RWPE1 (cell line): ENCODE results near the gene EPHB1.

Experiments used
- CTCF ChIA-PET: fragments of 350-600 bp; sonication (Branson Sonifier 250); formaldehyde crosslinking; extraction: SDS; loops from one replicate; lab custom pipeline; 2021; lab: Yijun Ruan, JAX
- POLR2A ChIA-PET: fragments of 400-600 bp; formaldehyde crosslinking; extraction: SDS; loops from one replicate; lab custom pipeline; 2020; ENCODE audit warnings: antibody characterized with exemption; ENCODE audit not compliant: low non-redundant PET; lab: Yijun Ruan, JAX
- DNase-seq: peaks from one replicate; pipeline ENCODE4 v3.0.0; 2012; ENCODE audit warnings: low spot score
- H3K27ac ChIP-seq: fragments of 450-650 bp; 2 replicates; pipeline ENCODE4 v1.5.1; 2017
- TF ChIP-seq, protein P1 (sequence below): fragments of 450-650 bp; conservative IDR thresholded peaks from 2 replicates; pipeline ENCODE4 v1.5.1; 2017; ENCODE audit warnings: low read depth, mild to moderate bottlenecking

EPHB1 gene

DNA sequence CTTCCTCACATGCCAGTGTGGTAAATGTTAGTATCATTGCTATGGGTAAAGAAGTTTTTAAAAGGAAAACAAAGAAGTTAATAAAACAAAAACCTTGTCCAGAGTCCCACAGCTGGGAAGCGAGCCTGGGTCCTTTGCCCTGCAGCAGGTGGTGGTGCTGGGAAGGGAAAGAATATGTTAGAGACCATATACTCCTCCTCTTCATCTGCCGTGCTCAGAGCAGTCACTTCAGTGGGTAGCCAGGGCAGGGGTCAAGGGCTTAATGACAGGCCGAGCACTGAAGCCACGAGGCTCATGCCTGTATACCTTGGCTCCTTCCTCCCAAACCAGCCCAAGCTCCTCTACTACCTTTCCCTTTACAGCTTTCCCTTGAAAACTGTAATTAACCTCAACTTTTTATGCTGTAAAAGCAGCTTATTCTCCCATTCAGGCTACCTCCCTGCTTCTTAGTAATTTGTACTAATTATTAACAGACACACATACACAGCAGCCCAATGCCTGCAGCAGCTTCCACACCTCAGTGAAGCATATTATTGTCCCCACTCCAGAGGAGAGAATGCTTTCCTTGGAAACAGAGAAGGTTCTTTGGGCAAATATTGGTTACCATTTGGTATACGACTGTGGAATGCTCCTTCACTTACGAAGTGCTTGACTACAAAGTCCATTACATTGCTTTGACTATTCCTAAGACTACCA is 362.1 kb downstream of the EPHB1 start:
- no peak overlapping the region for H3K27ac ChIP-seq
- ChIA-PET CTCF (interaction anchor here (0.6 kb wide), 1 partner anchor 452 kb away, joined by 5 read pairs; no protein-coding TSS in a partner anchor), POLR2A (no interaction called here)
- DNase-seq = no peak
- TF ChIP-seq, protein P1, sequence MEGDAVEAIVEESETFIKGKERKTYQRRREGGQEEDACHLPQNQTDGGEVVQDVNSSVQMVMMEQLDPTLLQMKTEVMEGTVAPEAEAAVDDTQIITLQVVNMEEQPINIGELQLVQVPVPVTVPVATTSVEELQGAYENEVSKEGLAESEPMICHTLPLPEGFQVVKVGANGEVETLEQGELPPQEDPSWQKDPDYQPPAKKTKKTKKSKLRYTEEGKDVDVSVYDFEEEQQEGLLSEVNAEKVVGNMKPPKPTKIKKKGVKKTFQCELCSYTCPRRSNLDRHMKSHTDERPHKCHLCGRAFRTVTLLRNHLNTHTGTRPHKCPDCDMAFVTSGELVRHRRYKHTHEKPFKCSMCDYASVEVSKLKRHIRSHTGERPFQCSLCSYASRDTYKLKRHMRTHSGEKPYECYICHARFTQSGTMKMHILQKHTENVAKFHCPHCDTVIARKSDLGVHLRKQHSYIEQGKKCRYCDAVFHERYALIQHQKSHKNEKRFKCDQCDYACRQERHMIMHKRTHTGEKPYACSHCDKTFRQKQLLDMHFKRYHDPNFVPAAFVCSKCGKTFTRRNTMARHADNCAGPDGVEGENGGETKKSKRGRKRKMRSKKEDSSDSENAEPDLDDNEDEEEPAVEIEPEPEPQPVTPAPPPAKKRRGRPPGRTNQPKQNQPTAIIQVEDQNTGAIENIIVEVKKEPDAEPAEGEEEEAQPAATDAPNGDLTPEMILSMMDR = no peak

GRCh38 chr3:135158520-135158919 is 363.5 kb downstream of the EPHB1 start:
- TF ChIP-seq, protein P1 = no peak
- no peak for DNase-seq
- no peak overlapping the region for H3K27ac ChIP-seq
- ChIA-PET POLR2A (no interaction called here), CTCF (no interaction called here)

GRCh38 chr3:135159681-135160247 is 364.7 kb downstream of the EPHB1 start:
- no peak overlapping the region for H3K27ac ChIP-seq
- TF ChIP-seq, protein P1 = no peak
- ChIA-PET POLR2A (no interaction called here), CTCF (no interaction called here)
- no peak for DNase-seq

DNA sequence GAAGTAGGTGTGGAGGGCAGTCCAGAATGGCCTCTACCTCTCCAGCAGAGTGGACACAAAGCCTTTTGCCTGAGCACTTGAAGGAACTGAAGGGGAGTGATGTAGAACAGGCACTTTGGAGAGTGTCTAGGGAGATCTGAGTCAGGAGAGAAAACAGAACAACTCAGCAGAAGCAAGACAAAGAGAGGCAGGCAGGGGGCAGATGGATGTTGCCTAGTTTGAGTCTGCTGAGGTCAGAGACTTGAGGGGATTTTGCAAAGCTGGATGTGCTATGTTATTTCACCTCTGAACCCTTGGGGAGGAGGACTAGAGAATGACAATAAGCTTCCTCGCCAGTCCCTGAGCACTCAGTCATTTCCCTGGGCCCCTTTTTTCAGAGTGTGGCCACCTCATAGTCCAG is 366.4 kb downstream of the EPHB1 start:
- TF ChIP-seq, protein P1 = no peak
- POLR2A ChIA-PET = no interaction called here
- CTCF ChIA-PET = no interaction called here
- no peak for DNase-seq
- H3K27ac ChIP-seq = no peak overlapping the region

DNA sequence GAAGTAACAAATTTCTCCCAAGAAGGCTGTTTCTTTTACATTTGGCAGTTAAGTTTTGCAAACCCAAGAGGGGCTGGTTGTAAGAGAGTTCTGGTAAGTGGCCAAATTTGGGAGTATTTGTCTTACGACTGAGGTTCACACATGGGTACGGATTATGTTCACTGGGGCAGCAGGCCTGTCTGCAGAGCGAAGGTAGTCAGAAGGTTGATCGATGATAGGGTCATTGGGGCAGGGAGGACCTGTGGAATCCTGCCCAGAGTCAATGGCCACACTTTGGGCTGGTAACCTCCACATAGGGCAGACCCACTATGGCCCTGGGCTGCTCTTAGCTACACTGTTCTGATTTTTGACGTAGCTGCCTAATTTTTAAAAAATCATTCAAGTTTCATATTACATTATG is 368.6 kb downstream of the EPHB1 start:
- no peak for DNase-seq
- CTCF ChIA-PET = no interaction called here
- H3K27ac ChIP-seq = no peak overlapping the region
- POLR2A ChIA-PET = no interaction called here
- TF ChIP-seq, protein P1 = no peak

- ChIA-PET POLR2A (no interaction called here), CTCF (no interaction called here)
- no peak for DNase-seq
- H3K27ac ChIP-seq = no peak overlapping the region
- TF ChIP-seq, protein P1 = no peak
Measured at GRCh38 chr3:135165260-135165659, 370.2 kb downstream of the EPHB1 start.
